SK-N-SH treated with all-trans-retinoic acid at 6 μM for 48 hours (cell line): ENCODE measurements around the gene TFR2.

Source experiments
- ATAC-seq: fragments of 200-7000 bp; cut with Tn5 transposase; 3 replicates; pipeline ENCODE4 v1.9.1; 2020; ENCODE audit warnings: mild to moderate bottlenecking, moderate library complexity
- ARNTL ChIP-seq: fragments of 450-650 bp; formaldehyde crosslinking; IDR thresholded peaks from 2 replicates; pipeline ENCODE4 v1.5.0; 2020; ENCODE audit warnings: low read depth, mild to moderate bottlenecking, moderate library complexity, borderline replicate concordance
- BACH2 ChIP-seq: fragments of 250-450 bp; sonication (Bioruptor Pico); IDR thresholded peaks from 2 replicates; pipeline ENCODE4 v1.9.0; 2021; ENCODE audit warnings: mild to moderate bottlenecking, borderline replicate concordance
- CSDC2 ChIP-seq: fragments of 250-450 bp; sonication (Bioruptor Pico); IDR thresholded peaks from 2 replicates; pipeline ENCODE4 v1.5.0; 2020; ENCODE audit warnings: mild to moderate bottlenecking, moderate library complexity
- GLIS3 ChIP-seq: fragments of 250-450 bp; sonication (Bioruptor Pico); IDR thresholded peaks from 2 replicates; pipeline ENCODE4 v1.5.0; 2020; ENCODE audit warnings: mild to moderate bottlenecking, moderate library complexity
- ISL1 ChIP-seq: fragments of 250-450 bp; sonication (Bioruptor Pico); IDR thresholded peaks from 2 replicates; pipeline ENCODE4 v2.1.2; 2022; ENCODE audit warnings: mild to moderate bottlenecking, moderate library complexity
- OSR1 ChIP-seq: fragments of 250-450 bp; sonication (Bioruptor Pico); IDR thresholded peaks from 2 replicates; pipeline ENCODE4 v1.8.0; 2022; ENCODE audit warnings: moderate library complexity, mild to moderate bottlenecking, inconsistent platforms
- PPARA ChIP-seq: fragments of 250-450 bp; sonication (Bioruptor Pico); IDR thresholded peaks from 2 replicates; pipeline ENCODE4 v1.5.0; 2020; ENCODE audit warnings: mild to moderate bottlenecking, borderline replicate concordance
- RARB ChIP-seq: fragments of 250-450 bp; sonication (Bioruptor Pico); IDR thresholded peaks from 2 replicates; pipeline ENCODE4 v1.8.0; 2021; ENCODE audit warnings: mild to moderate bottlenecking, moderate library complexity
- SNAI2 ChIP-seq: fragments of 250-450 bp; sonication (Bioruptor Pico); IDR thresholded peaks from 2 replicates; pipeline ENCODE4 v1.5.0; 2020; ENCODE audit warnings: mild to moderate bottlenecking, moderate library complexity
- TCF4 ChIP-seq: fragments of 250-450 bp; sonication (Bioruptor Pico); IDR thresholded peaks from 2 replicates; pipeline ENCODE4 v1.8.0; 2021; ENCODE audit warnings: mild to moderate bottlenecking, moderate library complexity, borderline replicate concordance
- TOX ChIP-seq: fragments of 250-450 bp; sonication (Bioruptor Pico); IDR thresholded peaks from 2 replicates; pipeline ENCODE4 v1.8.0; 2021; ENCODE audit warnings: mild to moderate bottlenecking, moderate library complexity, borderline replicate concordance
- ZC3H10 ChIP-seq: fragments of 250-450 bp; sonication (Bioruptor Pico); IDR thresholded peaks from 2 replicates; pipeline ENCODE4 v1.5.1; 2021; ENCODE audit warnings: mild to moderate bottlenecking, moderate library complexity
- ZFP30 ChIP-seq: fragments of 450-650 bp; formaldehyde crosslinking; IDR thresholded peaks from 2 replicates; pipeline ENCODE4 v1.5.0; 2022; ENCODE audit warnings: mild to moderate bottlenecking, moderate library complexity
- ZNF565 ChIP-seq: fragments of 450-650 bp; formaldehyde crosslinking; conservative IDR thresholded peaks from 2 replicates; pipeline ENCODE4 v1.5.0; 2020; ENCODE audit warnings: low read depth, mild to moderate bottlenecking, moderate library complexity
- ZNF70 ChIP-seq: fragments of 450-650 bp; formaldehyde crosslinking; IDR thresholded peaks from 2 replicates; pipeline ENCODE4 v1.5.0; 2020; ENCODE audit warnings: mild to moderate bottlenecking, moderate library complexity
- ZNF8 ChIP-seq: fragments of 450-650 bp; formaldehyde crosslinking; IDR thresholded peaks from 2 replicates; pipeline ENCODE4 v1.5.0; 2020; ENCODE audit warnings: mild to moderate bottlenecking, moderate library complexity
- TF ChIP-seq, protein P1 (sequence below): fragments of 250-450 bp; sonication (Bioruptor Pico); IDR thresholded peaks from 2 replicates; pipeline ENCODE4 v1.8.0; 2020; ENCODE audit warnings: mild to moderate bottlenecking, moderate library complexity, borderline replicate concordance
- TF ChIP-seq, protein P2 (sequence below): fragments of 250-450 bp; sonication (Bioruptor Pico); IDR thresholded peaks from 2 replicates; pipeline ENCODE4 v1.8.0; 2021; ENCODE audit warnings: low read depth, mild to moderate bottlenecking, moderate library complexity, borderline replicate concordance
- TF ChIP-seq, protein P3 (sequence below): fragments of 250-450 bp; sonication (Bioruptor Pico); IDR thresholded peaks from 2 replicates; pipeline ENCODE4 v1.5.1; 2021; ENCODE audit warnings: mild to moderate bottlenecking, moderate library complexity
- TF ChIP-seq, protein P4 (sequence below): fragments of 250-450 bp; sonication (Bioruptor Pico); IDR thresholded peaks from 2 replicates; pipeline ENCODE4 v1.5.0; 2020; ENCODE audit warnings: mild to moderate bottlenecking, moderate library complexity
- TF ChIP-seq, protein P5 (sequence below): fragments of 250-450 bp; sonication (Bioruptor Pico); IDR thresholded peaks from 2 replicates; pipeline ENCODE4 v1.5.1; 2020; ENCODE audit warnings: low read depth, mild to moderate bottlenecking, moderate library complexity

TFR2 gene

DNA sequence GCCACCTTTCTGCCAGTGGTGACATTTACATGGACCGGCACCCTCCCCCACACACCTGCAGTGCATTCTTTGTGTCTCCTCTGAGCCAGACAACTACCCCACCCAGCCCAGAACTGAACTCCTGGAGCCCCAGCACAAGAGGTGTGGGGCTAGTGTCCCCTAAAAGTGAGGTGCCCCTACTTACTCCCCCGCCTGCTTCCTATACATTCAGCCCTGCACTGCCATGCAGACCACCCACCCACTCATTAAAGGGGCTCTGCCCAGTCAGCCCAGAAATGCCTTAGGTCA, 69.6 kb downstream of the TFR2 start (continued):
- TF ChIP-seq, protein P1, sequence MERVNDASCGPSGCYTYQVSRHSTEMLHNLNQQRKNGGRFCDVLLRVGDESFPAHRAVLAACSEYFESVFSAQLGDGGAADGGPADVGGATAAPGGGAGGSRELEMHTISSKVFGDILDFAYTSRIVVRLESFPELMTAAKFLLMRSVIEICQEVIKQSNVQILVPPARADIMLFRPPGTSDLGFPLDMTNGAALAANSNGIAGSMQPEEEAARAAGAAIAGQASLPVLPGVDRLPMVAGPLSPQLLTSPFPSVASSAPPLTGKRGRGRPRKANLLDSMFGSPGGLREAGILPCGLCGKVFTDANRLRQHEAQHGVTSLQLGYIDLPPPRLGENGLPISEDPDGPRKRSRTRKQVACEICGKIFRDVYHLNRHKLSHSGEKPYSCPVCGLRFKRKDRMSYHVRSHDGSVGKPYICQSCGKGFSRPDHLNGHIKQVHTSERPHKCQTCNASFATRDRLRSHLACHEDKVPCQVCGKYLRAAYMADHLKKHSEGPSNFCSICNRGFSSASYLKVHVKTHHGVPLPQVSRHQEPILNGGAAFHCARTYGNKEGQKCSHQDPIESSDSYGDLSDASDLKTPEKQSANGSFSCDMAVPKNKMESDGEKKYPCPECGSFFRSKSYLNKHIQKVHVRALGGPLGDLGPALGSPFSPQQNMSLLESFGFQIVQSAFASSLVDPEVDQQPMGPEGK (CRISPR knock-in tag): no peak
- TF ChIP-seq ZNF70 (no peak), PPARA (CRISPR knock-in tag) (no peak)
- TF ChIP-seq, protein P2, sequence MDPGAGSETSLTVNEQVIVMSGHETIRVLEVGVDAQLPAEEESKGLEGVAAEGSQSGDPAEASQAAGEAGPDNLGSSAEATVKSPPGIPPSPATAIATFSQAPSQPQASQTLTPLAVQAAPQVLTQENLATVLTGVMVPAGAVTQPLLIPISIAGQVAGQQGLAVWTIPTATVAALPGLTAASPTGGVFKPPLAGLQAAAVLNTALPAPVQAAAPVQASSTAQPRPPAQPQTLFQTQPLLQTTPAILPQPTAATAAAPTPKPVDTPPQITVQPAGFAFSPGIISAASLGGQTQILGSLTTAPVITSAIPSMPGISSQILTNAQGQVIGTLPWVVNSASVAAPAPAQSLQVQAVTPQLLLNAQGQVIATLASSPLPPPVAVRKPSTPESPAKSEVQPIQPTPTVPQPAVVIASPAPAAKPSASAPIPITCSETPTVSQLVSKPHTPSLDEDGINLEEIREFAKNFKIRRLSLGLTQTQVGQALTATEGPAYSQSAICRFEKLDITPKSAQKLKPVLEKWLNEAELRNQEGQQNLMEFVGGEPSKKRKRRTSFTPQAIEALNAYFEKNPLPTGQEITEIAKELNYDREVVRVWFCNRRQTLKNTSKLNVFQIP: no peak

DNA sequence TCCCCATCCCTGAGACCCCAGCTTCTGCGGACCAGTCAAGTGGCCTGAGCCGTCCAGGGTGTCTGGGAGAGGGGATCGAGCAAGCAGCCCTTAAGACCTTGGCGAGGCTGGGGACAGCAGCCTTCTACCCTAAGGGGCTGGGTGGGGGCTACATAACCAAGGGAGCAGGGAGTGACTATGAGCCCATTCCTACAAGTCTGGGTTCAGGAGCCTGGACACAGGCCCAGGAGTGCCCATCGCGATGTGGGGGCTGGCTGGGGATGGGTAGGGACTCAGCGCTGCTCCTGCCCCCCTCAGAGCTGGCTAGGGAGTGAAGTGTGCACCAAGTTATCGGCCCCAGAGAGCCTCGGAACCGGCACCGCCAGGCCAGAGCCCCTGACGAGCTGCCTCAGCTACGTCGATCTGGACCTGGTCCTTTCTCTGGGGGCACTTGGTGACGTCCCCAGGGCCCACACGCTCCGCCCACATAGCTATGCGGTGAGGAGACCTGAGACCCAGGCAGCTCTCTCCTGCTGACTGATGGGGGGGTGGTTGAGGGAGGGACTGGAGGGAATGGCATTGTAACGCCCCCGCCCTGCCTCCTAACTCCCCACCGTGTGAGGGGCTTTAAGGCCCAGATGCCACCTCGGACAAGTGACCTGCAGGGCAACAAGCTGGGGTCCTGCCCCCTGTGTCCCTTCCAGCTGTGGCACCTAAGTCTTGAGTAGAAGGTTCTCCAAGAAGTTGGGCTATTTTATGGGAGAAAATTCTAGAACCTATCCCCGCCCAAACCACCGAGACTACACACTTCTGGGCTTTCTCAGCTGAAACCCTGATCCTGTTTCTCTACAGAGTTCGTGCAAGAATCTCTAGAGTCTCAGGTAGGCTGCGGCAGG, 70.2 kb downstream of the TFR2 start:
- TF ChIP-seq, protein P3, sequence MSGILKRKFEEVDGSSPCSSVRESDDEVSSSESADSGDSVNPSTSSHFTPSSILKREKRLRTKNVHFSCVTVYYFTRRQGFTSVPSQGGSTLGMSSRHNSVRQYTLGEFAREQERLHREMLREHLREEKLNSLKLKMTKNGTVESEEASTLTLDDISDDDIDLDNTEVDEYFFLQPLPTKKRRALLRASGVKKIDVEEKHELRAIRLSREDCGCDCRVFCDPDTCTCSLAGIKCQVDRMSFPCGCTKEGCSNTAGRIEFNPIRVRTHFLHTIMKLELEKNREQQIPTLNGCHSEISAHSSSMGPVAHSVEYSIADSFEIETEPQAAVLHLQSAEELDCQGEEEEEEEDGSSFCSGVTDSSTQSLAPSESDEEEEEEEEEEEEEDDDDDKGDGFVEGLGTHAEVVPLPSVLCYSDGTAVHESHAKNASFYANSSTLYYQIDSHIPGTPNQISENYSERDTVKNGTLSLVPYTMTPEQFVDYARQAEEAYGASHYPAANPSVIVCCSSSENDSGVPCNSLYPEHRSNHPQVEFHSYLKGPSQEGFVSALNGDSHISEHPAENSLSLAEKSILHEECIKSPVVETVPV (CRISPR knock-in tag): no peak
- TF ChIP-seq CSDC2 (CRISPR knock-in tag) (no peak), ZC3H10 (CRISPR knock-in tag) (no peak), ZNF565 (CRISPR knock-in tag) (no peak), OSR1 (CRISPR knock-in tag) (no peak), RARB (no peak), ZNF70 (no peak), BACH2 (CRISPR knock-in tag) (no peak), SNAI2 (no peak), ZFP30 (CRISPR knock-in tag) (no peak), TCF4 (CRISPR knock-in tag) (no peak), TOX (CRISPR knock-in tag) (no peak), ZNF8 (CRISPR knock-in tag) (no peak), ARNTL (no peak), ISL1 (CRISPR knock-in tag) (no peak), PPARA (CRISPR knock-in tag) (no peak), GLIS3 (no peak)
- TF ChIP-seq, protein P2: no peak
- TF ChIP-seq, protein P4, sequence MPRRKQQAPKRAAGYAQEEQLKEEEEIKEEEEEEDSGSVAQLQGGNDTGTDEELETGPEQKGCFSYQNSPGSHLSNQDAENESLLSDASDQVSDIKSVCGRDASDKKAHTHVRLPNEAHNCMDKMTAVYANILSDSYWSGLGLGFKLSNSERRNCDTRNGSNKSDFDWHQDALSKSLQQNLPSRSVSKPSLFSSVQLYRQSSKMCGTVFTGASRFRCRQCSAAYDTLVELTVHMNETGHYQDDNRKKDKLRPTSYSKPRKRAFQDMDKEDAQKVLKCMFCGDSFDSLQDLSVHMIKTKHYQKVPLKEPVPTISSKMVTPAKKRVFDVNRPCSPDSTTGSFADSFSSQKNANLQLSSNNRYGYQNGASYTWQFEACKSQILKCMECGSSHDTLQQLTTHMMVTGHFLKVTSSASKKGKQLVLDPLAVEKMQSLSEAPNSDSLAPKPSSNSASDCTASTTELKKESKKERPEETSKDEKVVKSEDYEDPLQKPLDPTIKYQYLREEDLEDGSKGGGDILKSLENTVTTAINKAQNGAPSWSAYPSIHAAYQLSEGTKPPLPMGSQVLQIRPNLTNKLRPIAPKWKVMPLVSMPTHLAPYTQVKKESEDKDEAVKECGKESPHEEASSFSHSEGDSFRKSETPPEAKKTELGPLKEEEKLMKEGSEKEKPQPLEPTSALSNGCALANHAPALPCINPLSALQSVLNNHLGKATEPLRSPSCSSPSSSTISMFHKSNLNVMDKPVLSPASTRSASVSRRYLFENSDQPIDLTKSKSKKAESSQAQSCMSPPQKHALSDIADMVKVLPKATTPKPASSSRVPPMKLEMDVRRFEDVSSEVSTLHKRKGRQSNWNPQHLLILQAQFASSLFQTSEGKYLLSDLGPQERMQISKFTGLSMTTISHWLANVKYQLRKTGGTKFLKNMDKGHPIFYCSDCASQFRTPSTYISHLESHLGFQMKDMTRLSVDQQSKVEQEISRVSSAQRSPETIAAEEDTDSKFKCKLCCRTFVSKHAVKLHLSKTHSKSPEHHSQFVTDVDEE (CRISPR knock-in tag): no peak
- TF ChIP-seq, protein P5, sequence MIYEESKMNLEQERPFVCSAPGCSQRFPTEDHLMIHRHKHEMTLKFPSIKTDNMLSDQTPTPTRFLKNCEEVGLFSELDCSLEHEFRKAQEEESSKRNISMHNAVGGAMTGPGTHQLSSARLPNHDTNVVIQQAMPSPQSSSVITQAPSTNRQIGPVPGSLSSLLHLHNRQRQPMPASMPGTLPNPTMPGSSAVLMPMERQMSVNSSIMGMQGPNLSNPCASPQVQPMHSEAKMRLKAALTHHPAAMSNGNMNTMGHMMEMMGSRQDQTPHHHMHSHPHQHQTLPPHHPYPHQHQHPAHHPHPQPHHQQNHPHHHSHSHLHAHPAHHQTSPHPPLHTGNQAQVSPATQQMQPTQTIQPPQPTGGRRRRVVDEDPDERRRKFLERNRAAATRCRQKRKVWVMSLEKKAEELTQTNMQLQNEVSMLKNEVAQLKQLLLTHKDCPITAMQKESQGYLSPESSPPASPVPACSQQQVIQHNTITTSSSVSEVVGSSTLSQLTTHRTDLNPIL (CRISPR knock-in tag): no peak
- TF ChIP-seq, all 23 proteins: peak for 0
- no peak; the same call in 1 of the 3 replicates for ATAC-seq
